AG08396 (cell line): ENCODE results near the gene OSBP2.
A peak's percentile ranks its signal among the peaks of the same experiment; 100 is the strongest.
"Not testable (repeated sequence)": the region's sequence is repeated elsewhere in the genome, so short reads cannot be mapped to it uniquely, and the experiment has no call there.

Source experiments
- DNase-seq: peaks from one replicate; pipeline ENCODE4 v3.0.0; 2012; ENCODE audit warnings: low spot score, mixed read lengths

The OSBP2 gene

DNA sequence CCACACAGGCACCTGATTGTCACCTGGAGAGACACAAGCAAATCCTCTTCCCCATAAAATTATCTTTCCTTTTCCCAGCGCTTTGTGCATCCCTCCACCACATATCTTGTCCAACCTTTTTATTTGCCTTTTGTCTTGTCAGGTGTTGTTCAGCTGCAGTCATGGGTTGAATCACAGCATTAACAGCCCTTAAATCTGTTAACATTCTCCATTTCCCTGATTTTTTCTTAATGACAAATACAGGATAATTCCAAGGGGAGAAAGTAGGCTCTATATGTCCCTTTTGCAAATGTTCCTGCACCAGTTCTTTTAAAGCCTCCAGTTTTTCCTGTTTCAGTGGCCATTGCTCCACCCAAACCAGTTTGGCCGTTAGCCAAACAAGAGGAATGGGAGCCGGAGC is 18.1 kb upstream of the OSBP2 start:
- DNase-seq, result not testable (repeated sequence)

- not testable (repeated sequence) for DNase-seq
Observed at GRCh38 chr22:30679895-30680690, 14.6 kb upstream of the OSBP2 start.

DNA sequence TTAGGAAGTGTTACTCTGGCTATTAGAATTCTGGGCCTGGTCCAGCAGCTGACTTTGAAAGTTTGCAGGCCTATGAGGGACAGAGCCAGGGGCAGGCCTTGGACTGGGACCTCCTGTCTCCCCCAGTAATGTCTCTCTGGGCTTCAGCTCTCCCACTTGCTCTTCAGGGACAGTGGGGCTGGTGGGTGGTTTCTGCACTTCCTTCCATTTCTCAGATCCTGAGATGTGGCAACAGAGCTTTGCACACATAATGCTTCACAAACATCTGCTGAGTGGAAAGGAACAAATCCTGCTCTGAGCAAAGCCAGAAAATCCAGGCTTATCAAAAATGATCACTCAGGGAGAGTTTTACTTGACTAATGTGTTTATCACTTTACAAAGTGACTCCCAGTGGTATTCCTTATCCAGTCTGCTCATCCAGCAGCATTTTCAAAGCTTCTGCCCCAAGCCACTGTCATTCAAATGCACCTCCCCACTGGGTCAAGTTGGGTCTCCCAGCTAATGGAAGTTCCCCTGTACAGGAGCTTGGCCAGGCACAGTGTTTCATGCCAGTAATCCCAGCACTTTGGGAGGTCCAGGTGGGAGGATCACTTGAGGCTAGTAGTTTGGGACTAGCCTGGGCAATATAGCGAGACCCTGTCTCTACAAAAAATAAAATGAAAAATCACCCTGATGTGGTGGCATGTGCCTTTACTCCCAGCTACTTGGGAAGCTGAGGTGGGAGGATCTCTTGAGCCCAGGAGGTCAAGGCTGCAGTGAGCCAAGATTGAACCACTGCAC is 13.5 kb upstream of the OSBP2 start:
- no peak for DNase-seq

DNA sequence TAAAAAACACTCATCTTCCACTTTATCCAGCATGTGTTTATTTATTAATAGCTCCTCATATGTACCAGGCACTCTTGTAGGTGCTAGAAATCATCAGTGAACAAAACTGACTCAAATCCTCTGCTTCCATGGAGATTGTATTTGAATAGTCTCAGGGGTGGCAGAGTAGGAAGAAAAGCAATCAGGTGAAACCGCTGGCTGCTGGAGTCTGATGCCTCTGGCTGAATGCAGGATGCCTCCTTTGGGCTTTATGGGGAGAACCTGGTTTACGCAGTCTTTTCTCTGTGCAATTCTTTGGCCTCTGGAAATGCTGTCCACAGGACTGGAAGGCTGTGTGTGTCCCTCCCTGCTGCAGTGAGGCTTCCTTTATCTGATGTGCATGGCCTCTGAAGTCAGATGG is 12.8 kb upstream of the OSBP2 start:
- DNase-seq, result no peak

GRCh38 chr22:30685178-30685577 is 9.5 kb upstream of the OSBP2 start:
- DNase-seq, result no peak

- no peak for DNase-seq
Observed at GRCh38 chr22:30687358-30687757, 7.3 kb upstream of the OSBP2 start.

- no peak for DNase-seq
Observed at GRCh38 chr22:30689622-30690021, 5.1 kb upstream of the OSBP2 start.

GRCh38 chr22:30691204-30691603 is 3.5 kb upstream of the OSBP2 start:
- no peak for DNase-seq

DNA sequence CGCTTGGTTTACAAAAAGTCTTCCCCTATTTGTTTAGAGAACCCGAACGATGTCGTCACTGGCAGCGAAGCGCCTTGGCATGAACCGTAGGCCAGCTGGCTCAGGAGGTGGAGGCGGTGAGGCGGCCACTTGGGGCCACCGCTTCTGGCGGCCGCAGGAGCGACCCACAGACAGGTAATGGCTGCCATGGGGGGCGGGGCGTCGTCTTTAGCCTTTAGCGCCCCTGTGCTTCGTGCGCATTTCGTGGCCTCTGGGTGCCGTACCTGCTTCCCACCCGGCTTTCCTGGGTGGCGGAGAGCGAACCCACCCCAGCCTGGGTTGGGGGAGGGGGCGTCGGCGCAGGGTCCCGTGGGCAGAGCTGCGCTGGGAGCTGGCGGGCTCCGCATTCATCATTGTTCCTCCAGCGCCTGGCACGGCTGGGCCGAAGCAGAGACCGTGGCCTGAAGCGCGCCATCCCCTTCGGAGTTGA is 469 bp upstream of the OSBP2 start:
- peak; percentile 57 for DNase-seq

DNA sequence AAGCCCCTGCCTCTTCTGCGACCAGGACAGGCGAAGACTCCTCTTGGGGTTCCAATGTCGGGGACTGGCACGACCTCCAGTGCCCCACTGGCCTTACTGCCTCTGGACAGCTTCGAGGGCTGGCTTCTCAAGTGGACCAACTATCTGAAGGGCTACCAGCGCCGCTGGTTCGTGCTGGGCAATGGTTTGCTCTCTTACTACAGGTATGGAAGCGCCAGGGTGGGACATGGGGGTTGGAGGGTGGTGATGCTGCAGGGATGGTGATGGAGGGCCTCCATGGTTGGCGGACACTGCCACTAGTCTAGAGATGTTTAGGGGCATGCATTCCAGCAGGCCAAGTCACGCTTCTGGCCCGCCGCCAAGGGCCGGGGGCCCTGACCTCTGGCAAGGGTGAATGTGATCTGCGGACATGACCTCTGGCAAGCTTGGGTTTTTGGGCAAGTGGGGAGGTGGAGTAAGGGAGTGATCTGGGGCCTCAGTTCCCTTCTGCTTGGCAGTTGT is 727 bp downstream of the OSBP2 start:
- no peak for DNase-seq

GRCh38 chr22:30695871-30696655 is 1.4 kb downstream of the OSBP2 start:
- DNase-seq, result no peak

DNA sequence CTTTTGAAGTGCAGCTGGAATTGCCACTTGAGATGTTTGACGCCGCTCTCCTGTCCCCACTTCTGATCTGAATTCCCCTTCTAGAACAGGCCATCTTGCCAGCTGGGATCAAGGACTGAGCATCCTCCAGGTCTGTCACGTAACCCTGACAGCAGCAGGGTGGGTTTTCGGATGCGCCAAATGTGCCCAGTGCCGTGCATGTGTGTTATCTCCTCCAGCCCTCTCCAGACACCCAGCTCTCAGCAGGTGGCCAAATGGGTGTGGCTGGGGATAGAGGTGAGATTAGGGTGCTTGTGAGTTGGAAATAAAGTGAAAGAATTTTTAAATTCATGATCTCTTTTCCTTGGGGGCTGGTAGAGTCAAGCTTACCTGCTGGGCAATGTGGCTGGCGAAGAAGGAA is 3.3 kb downstream of the OSBP2 start:
- no peak for DNase-seq

- peak; percentile 47 for DNase-seq
Observed at GRCh38 chr22:30701872-30702271, 7.2 kb downstream of the OSBP2 start.

DNA sequence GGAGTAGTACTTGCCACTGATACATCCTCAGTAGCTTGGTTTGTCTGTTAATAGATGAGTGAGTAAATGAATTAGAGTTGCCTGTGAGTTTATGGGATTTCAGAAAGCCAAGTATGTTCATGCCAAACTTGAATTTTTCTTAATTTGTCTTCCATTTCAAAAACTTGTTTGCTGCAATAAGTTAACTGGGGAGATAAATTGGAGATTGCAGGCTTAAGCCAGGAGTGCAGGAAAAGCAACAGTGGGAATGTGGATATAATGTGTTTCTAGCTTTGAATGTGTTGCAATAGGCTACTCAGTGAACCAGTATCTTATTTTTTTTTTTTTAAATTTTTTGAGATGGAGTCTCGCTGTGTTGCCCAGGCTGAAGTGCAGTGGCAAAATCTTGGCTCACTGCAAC is 8.2 kb downstream of the OSBP2 start:
- no peak for DNase-seq

DNA sequence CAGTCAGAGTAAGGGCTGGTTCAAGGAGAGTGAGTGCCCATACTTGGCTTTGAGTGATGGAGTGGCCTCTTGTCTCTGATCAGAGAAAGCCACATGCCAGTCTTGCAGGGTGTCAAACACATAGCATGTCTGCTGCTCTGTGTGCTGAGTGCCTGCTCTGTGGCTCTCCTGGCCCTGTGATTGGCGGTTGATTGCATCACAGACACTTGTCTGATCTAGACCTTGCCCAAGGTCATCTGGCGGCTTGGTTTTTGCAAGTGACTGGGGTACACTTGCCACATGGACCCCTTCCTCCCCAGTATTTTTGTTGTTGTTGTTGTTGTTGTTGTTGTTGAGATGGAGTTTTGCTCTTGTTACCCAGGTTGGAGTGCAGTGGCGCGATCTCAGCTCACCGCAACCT is 10.3 kb downstream of the OSBP2 start:
- no peak for DNase-seq

DNA sequence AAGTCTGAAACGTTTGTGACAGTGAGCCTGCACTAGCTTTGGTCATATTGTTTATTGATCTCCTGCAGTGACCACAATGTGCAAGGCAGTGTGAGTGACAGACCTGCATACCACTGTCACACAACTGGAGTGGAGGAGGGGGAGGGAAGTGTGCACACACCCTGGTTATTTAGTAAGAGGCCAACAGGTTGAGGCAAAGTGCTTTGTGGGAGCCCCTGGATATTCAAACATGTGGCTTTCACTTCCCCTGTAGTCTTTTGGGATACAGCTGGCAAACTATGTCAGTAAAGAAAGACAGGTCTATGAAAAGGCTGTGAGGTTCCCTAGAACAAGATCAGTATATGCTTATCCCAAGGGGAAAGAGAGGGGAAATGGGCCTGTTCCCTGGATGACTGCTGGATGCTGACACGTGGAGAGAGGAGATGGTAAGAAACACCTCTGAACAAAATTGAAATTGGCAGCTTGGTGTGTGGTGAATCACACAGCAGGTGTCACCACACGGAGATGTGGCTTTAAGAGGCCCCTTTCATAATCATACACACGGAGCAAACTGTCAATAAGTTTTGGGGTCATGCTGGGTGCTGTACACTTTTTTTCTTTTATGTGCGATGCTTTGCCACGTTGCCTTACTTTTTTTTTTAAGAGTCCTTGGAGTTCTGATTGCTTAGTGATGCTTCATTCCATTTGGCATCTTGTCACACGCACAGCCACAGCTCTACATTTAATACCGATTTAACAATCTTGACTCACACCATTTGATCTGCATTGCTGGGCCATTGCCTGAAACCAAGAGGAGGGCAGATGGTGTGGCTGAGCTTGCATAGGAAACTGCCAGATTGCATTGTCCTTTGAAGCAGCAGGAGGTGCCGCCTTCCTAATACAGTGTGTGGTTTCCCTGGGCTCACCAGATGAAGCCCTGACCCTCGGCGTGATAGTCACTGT is 11.3 kb downstream of the OSBP2 start:
- peak; percentile 58 for DNase-seq

GRCh38 chr22:30709980-30710379 is 15.3 kb downstream of the OSBP2 start:
- DNase-seq, result not testable (repeated sequence)

DNA sequence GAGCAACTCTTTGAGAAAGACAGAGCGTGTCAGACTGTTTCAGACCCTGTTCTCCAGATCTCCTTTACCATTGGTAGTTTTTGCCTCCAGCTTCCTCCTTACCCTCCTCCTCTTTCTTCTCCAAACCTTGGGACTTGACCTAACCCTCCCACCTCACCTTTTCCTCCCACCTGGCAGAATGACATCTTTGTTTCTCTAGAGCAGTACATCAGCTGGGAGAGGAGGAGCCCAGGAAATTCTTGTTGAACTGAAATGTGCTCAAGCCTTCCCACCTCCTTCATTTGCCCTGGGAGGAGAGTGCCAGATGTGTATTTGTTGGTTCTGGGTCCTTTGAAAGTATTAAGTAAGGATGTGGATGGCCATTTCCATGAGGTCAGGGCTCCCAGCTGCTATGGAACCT is 17.4 kb downstream of the OSBP2 start:
- DNase-seq, result no peak

GRCh38 chr22:30714062-30714461 is 19.4 kb downstream of the OSBP2 start:
- no peak for DNase-seq

DNA sequence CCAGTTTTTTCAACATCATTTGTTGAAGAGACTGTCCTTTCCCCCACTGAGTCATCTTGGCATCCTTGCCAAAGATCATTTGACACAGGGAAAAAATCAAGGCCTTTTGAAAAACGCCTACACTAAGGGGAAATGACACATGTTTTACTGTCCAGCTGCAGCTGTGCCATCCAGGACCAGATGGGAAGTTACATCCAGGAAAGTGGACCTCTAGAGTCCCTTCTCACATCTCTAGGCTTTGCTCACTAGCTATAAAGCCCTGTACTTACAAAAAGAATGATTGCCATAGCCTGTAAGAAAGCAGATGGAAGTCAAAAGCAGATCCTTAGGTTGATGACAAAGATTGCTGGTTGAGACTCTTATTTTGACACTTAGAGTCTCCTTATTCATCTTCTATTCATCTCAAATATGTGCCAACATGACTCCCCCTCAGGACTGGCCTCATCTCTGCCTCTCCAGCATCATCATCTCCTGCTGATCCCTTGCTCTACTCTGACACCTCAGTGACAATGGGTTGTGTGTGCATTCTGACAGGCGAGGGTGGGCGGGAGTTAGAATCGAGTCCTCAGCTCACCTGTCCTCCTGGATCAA is 22.8 kb downstream of the OSBP2 start:
- DNase-seq, result peak; percentile 43

- DNase-seq, result no peak
Observed at GRCh38 chr22:30717952-30718351, 23.3 kb downstream of the OSBP2 start.
